ENCODE measurements around the gene PAX9.
"Not testable (repeated sequence)": the region's sequence is repeated elsewhere in the genome, so short reads cannot be mapped to it uniquely, and the experiment has no call there.

Gene PAX9

GRCh38 chr14:36672095-36672494 lies 10.4 kb downstream of the PAX9 start:
- DNase-seq (ENCODE audit: low spot score), result no peak

GRCh38 chr14:36674659-36675058 lies 13.0 kb downstream of the PAX9 start:
- DNase-seq (ENCODE audit: low spot score), result no peak

- DNase-seq (ENCODE audit: low spot score), result no peak
These were observed 13.9 kb downstream of the PAX9 start for GRCh38 chr14:36675581-36675980.

- no peak for DNase-seq (ENCODE audit: low spot score)
These were observed 14.6 kb downstream of the PAX9 start for GRCh38 chr14:36676236-36676635.

GRCh38 chr14:36682338-36682737 lies 20.7 kb downstream of the PAX9 start:
- no peak for DNase-seq (ENCODE audit: low spot score)

GRCh38 chr14:36683083-36683724 lies 21.5 kb downstream of the PAX9 start:
- no peak for DNase-seq (ENCODE audit: low spot score)

GRCh38 chr14:36684946-36685345 lies 23.3 kb downstream of the PAX9 start:
- DNase-seq (ENCODE audit: low spot score), result no peak

- DNase-seq (ENCODE audit: low spot score), result no peak
These were observed 28.8 kb downstream of the PAX9 start for GRCh38 chr14:36690311-36691040.

GRCh38 chr14:36699420-36699819 lies 37.8 kb downstream of the PAX9 start:
- DNase-seq (ENCODE audit: low spot score), result not testable (repeated sequence)

GRCh38 chr14:36700651-36701050 lies 39.0 kb downstream of the PAX9 start:
- DNase-seq (ENCODE audit: low spot score), result no peak

- no peak for DNase-seq (ENCODE audit: low spot score)
These were observed 39.5 kb downstream of the PAX9 start for GRCh38 chr14:36701132-36701531.

GRCh38 chr14:36702474-36702873 lies 40.8 kb downstream of the PAX9 start:
- no peak for DNase-seq (ENCODE audit: low spot score)

GRCh38 chr14:36707570-36707969 lies 45.9 kb downstream of the PAX9 start:
- DNase-seq (ENCODE audit: low spot score), result no peak

GRCh38 chr14:36713960-36714703 lies 52.5 kb downstream of the PAX9 start:
- DNase-seq (ENCODE audit: low spot score), result no peak

GRCh38 chr14:36716614-36717184 lies 55.0 kb downstream of the PAX9 start:
- no peak for DNase-seq (ENCODE audit: low spot score)

GRCh38 chr14:36717363-36717762 lies 55.7 kb downstream of the PAX9 start:
- no peak for DNase-seq (ENCODE audit: low spot score)

GRCh38 chr14:36718216-36718615 lies 56.6 kb downstream of the PAX9 start:
- DNase-seq (ENCODE audit: low spot score), result no peak

GRCh38 chr14:36719823-36720222 lies 58.2 kb downstream of the PAX9 start:
- DNase-seq (ENCODE audit: low spot score), result no peak

GRCh38 chr14:36720657-36721056 lies 59.0 kb downstream of the PAX9 start:
- DNase-seq (ENCODE audit: low spot score), result no peak

GRCh38 chr14:36721877-36722276 lies 60.2 kb downstream of the PAX9 start:
- no peak for DNase-seq (ENCODE audit: low spot score)

- no peak for DNase-seq (ENCODE audit: low spot score)
These were observed 61.9 kb downstream of the PAX9 start for GRCh38 chr14:36723530-36723929.

- no peak for DNase-seq (ENCODE audit: low spot score)
These were observed 62.5 kb downstream of the PAX9 start for GRCh38 chr14:36724162-36724561.

- no peak for DNase-seq (ENCODE audit: low spot score)
These were observed 64.5 kb downstream of the PAX9 start for GRCh38 chr14:36726128-36726527.

All from hematopoietic multipotent progenitor cell treated with erythropoietin and hydrocortisone succinate and interleukin-3 and kit ligand, for 17 days (in vitro differentiated cells).